ENCODE data around the gene PACSIN2. TPM values are rescaled to one million over a fixed set of nuclear protein-coding genes. Genes with fewer than 3 reads are reported as not detected.

Gene PACSIN2
- total RNA-seq, 1 donor from 2014 or later: 93.4 TPM

- no peak for DNase-seq (ENCODE audit: low spot score)
- Mint-ChIP-seq H3K4me1 (ENCODE audit: low read depth) (peaks cover 94% of the 10 kb centered on the region), H3K9me3 (ENCODE audit: low read depth) (no peaks in the 10 kb centered on the region), H3K36me3 (ENCODE audit: low read depth) (peaks cover 4% of the 10 kb centered on the region), H3K27ac (ENCODE audit: unreplicated experiment) (peak overlapping the region; percentile 46), H3K4me3 (ENCODE audit: unreplicated experiment) (no peak overlapping the region), H3K27me3 (ENCODE audit: low read depth) (no peaks in the 10 kb centered on the region)
- no peak for TF ChIP-seq CTCF (IDR thresholded peaks at IDR 0.05)
Observed at GRCh38 chr22:42943981-42944380, 71.0 kb downstream of the PACSIN2 start.

- Mint-ChIP-seq H3K4me1 (ENCODE audit: low read depth) (peaks cover 94% of the 10 kb centered on the region), H3K36me3 (ENCODE audit: low read depth) (peaks cover 4% of the 10 kb centered on the region), H3K27me3 (ENCODE audit: low read depth) (no peaks in the 10 kb centered on the region), H3K4me3 (ENCODE audit: unreplicated experiment) (no peak overlapping the region), H3K9me3 (ENCODE audit: low read depth) (no peaks in the 10 kb centered on the region), H3K27ac (ENCODE audit: unreplicated experiment) (peak overlapping the region; percentile 46)
- DNase-seq (ENCODE audit: low spot score): no peak
- TF ChIP-seq CTCF (IDR thresholded peaks at IDR 0.05): no peak
Observed at GRCh38 chr22:42942351-42942750, 72.6 kb downstream of the PACSIN2 start.

- no peaks in the 10 kb centered on the region for H3K27me3 Mint-ChIP-seq (ENCODE audit: low read depth)
- no peak overlapping the region for H3K4me3 Mint-ChIP-seq (ENCODE audit: unreplicated experiment)
- H3K4me1 Mint-ChIP-seq (ENCODE audit: low read depth): peaks cover 91% of the 10 kb centered on the region
- no peak for DNase-seq (ENCODE audit: low spot score)
- H3K9me3 Mint-ChIP-seq (ENCODE audit: low read depth): no peaks in the 10 kb centered on the region
- H3K36me3 Mint-ChIP-seq (ENCODE audit: low read depth): no peaks in the 10 kb centered on the region
- H3K27ac Mint-ChIP-seq (ENCODE audit: unreplicated experiment): peak overlapping the region; percentile 96
- TF ChIP-seq CTCF (IDR thresholded peaks at IDR 0.05): no peak
Observed at GRCh38 chr22:42939941-42940653, 74.9 kb downstream of the PACSIN2 start.

- no peak for TF ChIP-seq CTCF (IDR thresholded peaks at IDR 0.05)
- no peak for DNase-seq (ENCODE audit: low spot score)
- no peaks in the 10 kb centered on the region for H3K9me3 Mint-ChIP-seq (ENCODE audit: low read depth)
- no peak overlapping the region for H3K4me3 Mint-ChIP-seq (ENCODE audit: unreplicated experiment)
- no peaks in the 10 kb centered on the region for H3K27me3 Mint-ChIP-seq (ENCODE audit: low read depth)
- no peaks in the 10 kb centered on the region for H3K36me3 Mint-ChIP-seq (ENCODE audit: low read depth)
- peak overlapping the region; percentile 96 for H3K27ac Mint-ChIP-seq (ENCODE audit: unreplicated experiment)
- H3K4me1 Mint-ChIP-seq (ENCODE audit: low read depth): peaks cover 93% of the 10 kb centered on the region
Observed at GRCh38 chr22:42939451-42939881, 75.5 kb downstream of the PACSIN2 start.

- no peaks in the 10 kb centered on the region for H3K27me3 Mint-ChIP-seq (ENCODE audit: low read depth)
- H3K9me3 Mint-ChIP-seq (ENCODE audit: low read depth): no peaks in the 10 kb centered on the region
- H3K27ac Mint-ChIP-seq (ENCODE audit: unreplicated experiment): peak overlapping the region; percentile 96
- no peaks in the 10 kb centered on the region for H3K36me3 Mint-ChIP-seq (ENCODE audit: low read depth)
- DNase-seq (ENCODE audit: low spot score): no peak
- peaks cover 93% of the 10 kb centered on the region for H3K4me1 Mint-ChIP-seq (ENCODE audit: low read depth)
- no peak for TF ChIP-seq CTCF (IDR thresholded peaks at IDR 0.05)
- no peak overlapping the region for H3K4me3 Mint-ChIP-seq (ENCODE audit: unreplicated experiment)
Observed at GRCh38 chr22:42938976-42939375, 76.0 kb downstream of the PACSIN2 start.

Data from chondrocyte (in vitro differentiated cells).